HCT116 (cell line): ENCODE results near the gene PITPNC1. TPM values are rescaled to one million over a fixed set of nuclear protein-coding genes. Genes with fewer than 3 reads are reported as not detected.
A peak's percentile ranks its signal among the peaks of the same experiment; 100 is the strongest.

Source experiments
- ATAC-seq: fragments of 200-7000 bp; cut with Tn5 transposase; 2 replicates; pipeline ENCODE4 v1.9.1; 2020; ENCODE audit warnings: mild to moderate bottlenecking, moderate library complexity
- BruUV-seq: library from RNA; stranded (reverse); fragments of 400-500 nt; replicated peaks from 2 replicates; lab custom pipeline; 2021; lab: Mats Ljungman, UMichigan
- CTCF ChIA-PET: fragments of 300-600 bp; sonication (Branson Sonifier 250); formaldehyde crosslinking; loops from one replicate; lab custom pipeline; 2021; ENCODE audit warnings: antibody characterized with exemption; lab: Charles Lee
- POLR2A ChIA-PET: fragments of 300-600, 350-600 bp; sonication (Branson Sonifier 250); formaldehyde crosslinking; loops from one replicate; lab custom pipeline; 2021; ENCODE audit warnings: antibody characterized with exemption; lab: Charles Lee
- RAD21 ChIA-PET, 2 experiments: fragments of 300-600 bp; sonication (Branson Sonifier 250); formaldehyde crosslinking; loops; one replicate each; lab custom pipeline; 2023; ENCODE audit warnings: low total read pairs in 2 of 2; ENCODE audit not compliant: uncharacterized antibody in 2 of 2, unreplicated experiment in 2 of 2, low non-redundant PET in 1 of 2; lab: Charles Lee
- DNase-seq: peaks from one replicate; pipeline ENCODE4 v3.0.0-alpha.2; 2010; ENCODE audit warnings: low read depth, low spot score
- H2AFZ ChIP-seq: fragments of 200-600 bp; shearing (Covaris generic), sonication (generic); 2 replicates; pipeline ENCODE4 v1.6.1; 2017; ENCODE audit warnings: low read depth, mixed run types, mixed read lengths, antibody characterized with exemption, low read length; ENCODE audit not compliant: poor library complexity, severe bottlenecking
- H3K27ac ChIP-seq: 2 replicates; pipeline ENCODE4 v1.5.1; 2012; ENCODE audit warnings: low read depth, low read length
- H3K27me3 ChIP-seq: fragments of 200-600 bp; sonication (generic); 2 replicates; pipeline ENCODE4 v1.6.1; 2016; ENCODE audit warnings: mixed run types, low read length, mixed read lengths; ENCODE audit not compliant: insufficient read depth
- H3K36me3 ChIP-seq, 2 experiments: fragments of 200-500 bp in 1 of 2; fragments of 200-600 bp in 1 of 2; sonication (Bioruptor generic) in 1 of 2; sonication (generic) in 1 of 2; 2 replicates each; pipeline versions ENCODE4 v1.5.1 to v1.6.1; 2014 to 2016; ENCODE audit warnings: low read length in 2 of 2, inconsistent platforms in 1 of 2, mixed read lengths in 1 of 2, mixed run types in 1 of 2; ENCODE audit not compliant: insufficient read depth in 2 of 2, control insufficient read depth in 1 of 2
- H3K4me1 ChIP-seq, 2 experiments: fragments of 200-600 bp in 1 of 2; sonication (generic) in 1 of 2; 2 replicates each; pipeline versions ENCODE4 v1.5.1 to v1.6.1; 2012 to 2017; ENCODE audit warnings: low read length in 2 of 2, inconsistent platforms in 1 of 2, mild to moderate bottlenecking in 1 of 2, mixed read lengths in 1 of 2, mixed run types in 1 of 2, moderate library complexity in 1 of 2; ENCODE audit not compliant: insufficient read depth in 2 of 2, control insufficient read depth in 1 of 2
- H3K4me2 ChIP-seq: fragments of 200-600 bp; sonication (generic); 2 replicates; pipeline ENCODE4 v1.6.1; 2017; ENCODE audit warnings: mixed run types, low read length, mixed read lengths
- H3K4me3 ChIP-seq, 2 experiments: fragments of 200-600 bp in 1 of 2; sonication (generic) in 1 of 2; replicated peaks in 1 of 2; 2 replicates each; pipeline ENCODE4 v1.5.1; 2011 to 2016; ENCODE audit warnings: low read length in 2 of 2, control low read depth in 1 of 2, low read depth in 1 of 2, mild to moderate bottlenecking in 1 of 2, mixed read lengths in 1 of 2, mixed run types in 1 of 2
- H3K79me2 ChIP-seq: fragments of 200-600 bp; sonication (generic); 2 replicates; pipeline ENCODE4 v1.6.1; 2017; ENCODE audit warnings: mild to moderate bottlenecking, mixed run types, low read length, moderate library complexity, mixed read lengths; ENCODE audit not compliant: insufficient read depth
- H3K9ac ChIP-seq: fragments of 200-600 bp; sonication (generic); 2 replicates; pipeline ENCODE4 v1.6.1; 2016; ENCODE audit warnings: low read length, mixed read lengths
- H3K9me2 ChIP-seq: fragments of 200-600 bp; sonication (generic), shearing (Covaris generic); 2 replicates; pipeline ENCODE4 v1.6.1; 2017; ENCODE audit warnings: mixed run types, mild to moderate bottlenecking, moderate library complexity; ENCODE audit not compliant: insufficient read depth
- H3K9me3 ChIP-seq, 2 experiments: fragments of 200-500 bp in 1 of 2; fragments of 200-600 bp in 1 of 2; sonication (Bioruptor generic) in 1 of 2; sonication (generic) in 1 of 2; 2 replicates each; pipeline ENCODE4 v1.6.1; 2014 to 2017; ENCODE audit warnings: low read length in 2 of 2, mixed read lengths in 2 of 2, inconsistent platforms in 1 of 2, low read depth in 1 of 2, mild to moderate bottlenecking in 1 of 2, mixed run types in 1 of 2, moderate library complexity in 1 of 2; ENCODE audit not compliant: control insufficient read depth in 1 of 2, insufficient read depth in 1 of 2
- H4K20me1 ChIP-seq: fragments of 200-600 bp; sonication (generic), shearing (Covaris generic); 2 replicates; pipeline ENCODE4 v1.6.1; 2017; ENCODE audit warnings: mixed run types, mild to moderate bottlenecking, moderate library complexity; ENCODE audit not compliant: insufficient read depth
- CBX3 ChIP-seq: IDR thresholded peaks from 2 replicates; pipeline ENCODE4 v1.6.1; 2012; ENCODE audit warnings: low read depth
- POLR2AphosphoS5 ChIP-seq: IDR thresholded peaks from 2 replicates; pipeline ENCODE4 v1.6.1; 2011; ENCODE audit warnings: mild to moderate bottlenecking, low read depth, low read length, moderate library complexity
- SIN3A ChIP-seq: IDR thresholded peaks from 2 replicates; pipeline ENCODE4 v1.6.1; 2012; ENCODE audit warnings: low read depth
- SRF ChIP-seq: IDR thresholded peaks from 2 replicates; pipeline ENCODE4 v1.6.1; 2012; ENCODE audit warnings: low read depth
- TCF7L2 ChIP-seq: IDR thresholded peaks from 2 replicates; pipeline ENCODE4 v1.7.0; 2011; ENCODE audit warnings: borderline replicate concordance, inconsistent platforms; ENCODE audit not compliant: insufficient read depth, insufficient read length; ENCODE audit errors: extremely low read depth
- YY1 ChIP-seq: IDR thresholded peaks from 2 replicates; pipeline ENCODE4 v1.6.1; 2011; ENCODE audit warnings: low read length, low read depth, moderate library complexity, mild to moderate bottlenecking; ENCODE audit not compliant: insufficient replicate concordance; ENCODE audit errors: extremely low read depth
- ZFX ChIP-seq: fragments of 450-650 bp; IDR thresholded peaks from 2 replicates; pipeline ENCODE4 v1.6.1; 2017
- ZNF274 ChIP-seq: fragments of 200-500 bp; sonication (Bioruptor generic); IDR thresholded peaks from 2 replicates; pipeline ENCODE4 v1.6.1; 2014; ENCODE audit warnings: mild to moderate bottlenecking, low read depth, low read length, inconsistent platforms
- intact Hi-C: fragments of 100-400 bp; cut with micrococcal nuclease; formaldehyde crosslinking; loops from 2 replicates; pipeline ENCODE4 v1.10.0; 2022
- total RNA-seq: library from RNA; stranded (reverse); gene quantifications from one replicate; pipeline ENCODE4 v1.2.1, GENCODE V29; 2021; ENCODE audit not compliant: unreplicated experiment
- TF ChIP-seq, protein P1 (sequence below): IDR thresholded peaks from 2 replicates; pipeline ENCODE4 v1.6.1; 2012

PITPNC1 gene
- total RNA-seq, 1 experiment from 2014 or later, result 41.9 TPM

DNA sequence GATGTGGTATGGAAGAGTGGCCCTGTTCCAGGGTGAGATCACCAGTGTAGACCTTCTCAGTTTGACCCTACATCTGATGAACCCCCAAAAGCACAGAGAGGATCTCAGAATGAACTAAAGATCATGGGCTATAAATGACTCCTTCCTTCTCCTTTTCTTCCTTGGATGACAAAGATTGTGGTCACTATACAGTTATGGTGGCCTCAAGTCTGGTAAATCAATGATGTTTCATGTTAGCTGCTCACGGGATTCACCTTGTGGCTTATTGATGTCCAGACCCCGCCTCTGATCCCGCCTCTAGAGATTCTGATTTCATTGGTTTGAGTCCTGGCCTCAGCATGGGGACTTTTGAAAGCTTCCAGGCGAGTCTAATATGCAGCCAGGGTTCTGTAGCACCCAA is 112.2 kb downstream of the PITPNC1 start:
- Histone ChIP-seq H3K9me3 (no peaks in the 10 kb centered on the region), H3K4me1 (peaks cover 18 to 19% of the 10 kb centered on the region in 2 experiments), H3K36me3 (no peaks in the 10 kb centered on the region), H3K9ac (no peak overlapping the region), H2AFZ (no peak overlapping the region), H3K9me2 (no peaks in the 10 kb centered on the region), H3K27me3 (no peaks in the 10 kb centered on the region), H4K20me1 (no peaks in the 10 kb centered on the region), H3K27ac (no peak overlapping the region), H3K4me3 (no peak overlapping the region), H3K79me2 (peaks cover 18% of the 10 kb centered on the region; the same call in 1 of the 2 replicates), H3K4me2 (no peak overlapping the region)
- intact Hi-C loops, result no loop called here
- no peak for DNase-seq
- ChIA-PET POLR2A (no interaction called here), RAD21 (no interaction called here), CTCF (no interaction called here)
- no TSS peak for BruUV-seq
- ATAC-seq, result no peak
- no peak for TF ChIP-seq CBX3
- TF ChIP-seq, protein P1, sequence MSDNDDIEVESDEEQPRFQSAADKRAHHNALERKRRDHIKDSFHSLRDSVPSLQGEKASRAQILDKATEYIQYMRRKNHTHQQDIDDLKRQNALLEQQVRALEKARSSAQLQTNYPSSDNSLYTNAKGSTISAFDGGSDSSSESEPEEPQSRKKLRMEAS, result no peak
- no peak for TF ChIP-seq TCF7L2
- no peak for TF ChIP-seq ZFX
- TF ChIP-seq YY1, result no peak
- no peak for TF ChIP-seq POLR2AphosphoS5
- TF ChIP-seq SRF, result no peak
- TF ChIP-seq ZNF274, result no peak
- TF ChIP-seq SIN3A, result no peak

DNA sequence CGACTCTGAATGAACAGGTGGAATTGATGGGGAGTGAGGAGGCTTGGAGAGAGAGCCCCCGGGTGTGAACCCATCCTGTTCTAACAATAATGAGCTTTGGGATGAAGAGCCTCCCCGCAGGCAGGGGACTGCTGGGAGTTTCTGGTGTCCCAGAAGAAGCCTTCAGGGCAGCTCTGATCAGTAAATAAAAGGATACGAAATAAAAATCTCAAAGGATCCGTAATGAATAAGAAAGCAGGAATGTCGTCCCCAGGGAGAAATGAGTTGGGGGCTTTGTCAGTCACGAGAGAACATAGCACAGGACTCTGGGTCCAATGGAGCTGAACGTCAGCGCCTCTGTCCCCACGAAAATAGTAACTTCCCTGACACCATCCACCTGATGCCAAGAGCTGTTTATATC is 113.4 kb downstream of the PITPNC1 start:
- peaks cover 18 to 19% of the 10 kb centered on the region in 2 experiments for H3K4me1 ChIP-seq
- peak overlapping the region; percentile 34 for H3K9ac ChIP-seq
- no peak for DNase-seq
- H3K36me3 ChIP-seq, result no peaks in the 10 kb centered on the region
- ChIA-PET CTCF (interaction anchor here (1.9 kb wide), 1 partner anchor 15 kb away, joined by 9 read pairs; no protein-coding TSS in a partner anchor), RAD21 (interaction anchor here (0.6 kb wide), 2 partner anchors 16 kb away, joined by 3 read pairs; no protein-coding TSS in a partner anchor), POLR2A (interaction anchor here (0.8 to 1.5 kb wide), 3 partner anchors 9 to 111 kb away, joined by 3 to 6 read pairs (median 5); no protein-coding TSS in a partner anchor)
- H2AFZ ChIP-seq, result no peak overlapping the region
- H3K9me3 ChIP-seq, result no peaks in the 10 kb centered on the region
- H3K79me2 ChIP-seq, result peaks cover 18% of the 10 kb centered on the region; the same call in 1 of the 2 replicates
- H3K4me2 ChIP-seq, result peak overlapping the region; percentile 80
- H3K27me3 ChIP-seq, result no peaks in the 10 kb centered on the region
- TF ChIP-seq SRF (peak; percentile 4; the same call in 1 of the 2 replicates), SIN3A (no peak)
- H3K9me2 ChIP-seq, result no peaks in the 10 kb centered on the region
- no TSS peak for BruUV-seq
- no peak for ATAC-seq
- intact Hi-C loops, result no loop called here
- no peaks in the 10 kb centered on the region for H4K20me1 ChIP-seq
- H3K27ac ChIP-seq, result no peak overlapping the region
- H3K4me3 ChIP-seq, result peak overlapping the region; percentile 29 to 50
